Putamen (tissue), 1 donor: ENCODE results near the gene WDR5B.
"Not testable (repeated sequence)": the region's sequence is repeated elsewhere in the genome, so short reads cannot be mapped to it uniquely, and the experiment has no call there.

Experiments used
- DNase-seq: peaks from one replicate; pipeline ENCODE4 v3.0.0-alpha.2; 2016; ENCODE audit warnings: low spot score

WDR5B gene

GRCh38 chr3:122365582-122366378 lies 50.1 kb downstream of the WDR5B start:
- DNase-seq = not testable (repeated sequence)

- DNase-seq = no peak
Measured at GRCh38 chr3:122365073-122365472, 50.8 kb downstream of the WDR5B start.

- no peak for DNase-seq
Measured at GRCh38 chr3:122364490-122364889, 51.4 kb downstream of the WDR5B start.
